GM12801 (cell line): ENCODE measurements around the gene SAMD4A.

Experiments used
- CTCF ChIP-seq: IDR thresholded peaks from one replicate; pipeline ENCODE4 v1.5.1; 2011; ENCODE audit warnings: control low read depth; ENCODE audit not compliant: insufficient read length; ENCODE audit errors: extremely low read depth

Gene SAMD4A

GRCh38 chr14:54791001-54791400 lies 224.1 kb downstream of the SAMD4A start:
- TF ChIP-seq CTCF = no peak

GRCh38 chr14:54792288-54792687 lies 225.4 kb downstream of the SAMD4A start:
- TF ChIP-seq CTCF = no peak

- no peak for TF ChIP-seq CTCF
These were observed 227.2 kb downstream of the SAMD4A start for GRCh38 chr14:54794159-54794558.

GRCh38 chr14:54794796-54795195 lies 227.9 kb downstream of the SAMD4A start:
- TF ChIP-seq CTCF = no peak

- TF ChIP-seq CTCF = no peak
These were observed 230.0 kb downstream of the SAMD4A start for GRCh38 chr14:54796961-54797360.

GRCh38 chr14:54797556-54797955 lies 230.6 kb downstream of the SAMD4A start:
- no peak for TF ChIP-seq CTCF

- TF ChIP-seq CTCF = no peak
These were observed 231.1 kb downstream of the SAMD4A start for GRCh38 chr14:54797986-54798385.
